NCI-H1092 (cell line): ENCODE results near the gene TRIO.
A peak's percentile ranks its signal among the peaks of the same experiment; 100 is the strongest.

Source experiments
- DNase-seq: peaks from one replicate; lab custom pipeline; 2025; lab: John Stamatoyannopoulos, UW

The TRIO gene

GRCh38 chr5:14123551-14123950, 19.6 kb upstream of the TRIO start:
- DNase-seq = no peak

- DNase-seq = no peak
These were observed 19.1 kb upstream of the TRIO start for GRCh38 chr5:14123974-14124482.

GRCh38 chr5:14125262-14125661, 17.9 kb upstream of the TRIO start:
- DNase-seq = no peak

DNA sequence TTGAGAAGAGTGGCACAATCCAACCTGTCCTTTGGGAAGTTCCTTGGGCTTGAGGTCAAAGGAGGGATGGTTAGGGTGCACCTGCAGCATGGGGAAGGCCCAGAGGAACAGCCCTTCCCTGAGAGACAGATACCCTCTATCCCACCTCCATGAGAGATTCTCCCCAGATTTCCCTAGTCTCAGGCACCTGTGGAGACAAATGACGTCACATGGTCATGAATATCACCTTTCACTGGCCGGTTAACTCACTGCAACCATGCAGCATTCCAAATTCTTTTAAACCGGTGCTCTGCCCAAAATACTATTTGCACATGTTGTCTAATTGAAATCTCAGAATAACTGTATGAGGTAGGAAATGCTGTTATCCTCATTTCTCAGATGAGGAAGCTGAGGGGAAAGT, 15.6 kb upstream of the TRIO start:
- no peak for DNase-seq

DNA sequence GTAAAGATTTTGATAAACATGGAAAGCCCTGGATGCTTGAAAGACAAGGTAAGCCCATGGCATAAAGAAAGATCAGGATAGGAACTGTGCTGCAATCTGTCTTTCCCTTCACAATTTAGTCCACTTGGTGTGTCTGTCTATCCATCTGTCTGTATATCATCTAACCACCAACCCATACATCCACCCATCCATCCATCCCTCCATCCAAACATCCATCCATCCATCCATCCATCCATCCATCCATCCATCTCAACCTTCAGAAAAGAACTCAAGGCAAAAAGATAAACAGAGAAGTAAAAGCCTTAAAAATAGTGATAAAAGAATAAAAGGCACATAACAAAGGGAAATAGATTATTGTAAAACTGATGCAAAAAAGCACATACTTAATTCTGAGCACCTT, 15.1 kb upstream of the TRIO start:
- DNase-seq = no peak

- no peak for DNase-seq
These were observed 14.0 kb upstream of the TRIO start for GRCh38 chr5:14129123-14129522.

DNA sequence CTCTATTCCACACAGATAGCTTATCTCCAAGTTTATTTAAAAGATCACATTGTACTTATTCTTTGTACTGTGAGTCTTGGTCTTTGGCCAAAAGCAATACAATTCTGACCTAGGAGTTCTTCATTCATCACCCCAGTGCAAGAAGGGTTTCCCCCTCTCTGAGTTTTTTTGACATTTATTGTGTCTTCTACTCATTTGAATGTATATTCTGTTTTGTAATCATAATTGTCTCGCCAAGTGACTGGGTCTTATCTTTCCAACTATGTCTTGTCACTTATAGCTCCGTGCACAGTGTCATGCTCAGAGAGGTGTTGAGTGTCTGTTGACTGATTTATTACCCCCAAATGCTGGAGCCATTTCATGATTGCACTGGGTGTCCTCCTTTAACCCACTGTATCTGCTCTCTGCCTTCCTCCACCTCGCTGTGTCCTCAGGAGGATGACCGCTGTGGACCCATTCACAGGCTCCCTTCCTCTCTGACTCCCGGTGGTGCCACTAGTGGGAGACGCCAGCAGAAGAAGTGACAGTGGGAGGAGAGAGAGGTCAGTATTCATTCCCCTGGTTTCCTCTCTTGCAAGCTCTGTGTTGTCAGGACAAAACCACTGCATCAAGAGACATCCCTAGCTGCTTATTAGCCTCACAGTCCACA, 11.2 kb upstream of the TRIO start:
- no peak for DNase-seq

- DNase-seq = no peak
These were observed 9.7 kb upstream of the TRIO start for GRCh38 chr5:14133394-14133793.

DNA sequence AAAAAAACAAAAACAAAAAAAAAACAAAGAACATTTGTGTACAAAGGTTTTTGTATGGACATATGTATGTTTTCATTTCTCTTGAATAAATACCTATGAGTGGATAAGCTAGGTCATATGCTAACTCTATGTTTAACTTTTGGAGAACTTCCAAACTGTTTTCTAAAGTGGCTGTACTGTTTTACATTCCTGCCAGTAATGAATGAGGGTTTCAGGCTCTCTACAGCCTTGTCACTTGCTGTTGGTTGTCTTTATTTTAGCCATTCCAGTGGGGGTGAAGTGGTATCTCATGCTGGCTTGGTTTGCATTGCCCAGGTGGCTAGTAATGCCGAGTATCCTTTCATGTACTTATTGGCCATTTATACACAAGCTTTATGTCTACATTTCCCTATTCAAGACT, 9.1 kb upstream of the TRIO start:
- DNase-seq = no peak

DNA sequence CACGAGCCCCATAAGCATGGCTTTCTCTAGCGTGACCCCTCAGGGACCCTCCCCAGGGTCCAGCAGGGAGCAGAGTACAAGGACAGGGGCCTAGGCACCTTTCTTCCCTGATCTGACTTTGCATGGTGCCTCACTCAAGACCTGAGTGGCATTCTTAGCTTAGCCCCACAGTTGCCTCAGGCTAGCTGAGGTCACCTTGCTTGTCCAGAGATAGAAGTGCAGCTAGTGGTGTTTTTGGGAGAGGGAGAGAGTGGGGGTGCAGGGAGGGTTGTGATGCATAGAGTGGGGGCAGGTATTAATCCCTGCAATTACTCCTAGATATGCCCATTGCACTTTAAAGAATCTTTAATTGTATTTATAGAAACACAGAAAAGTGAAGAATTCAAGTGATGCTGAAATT, 8.4 kb upstream of the TRIO start:
- DNase-seq = no peak

DNA sequence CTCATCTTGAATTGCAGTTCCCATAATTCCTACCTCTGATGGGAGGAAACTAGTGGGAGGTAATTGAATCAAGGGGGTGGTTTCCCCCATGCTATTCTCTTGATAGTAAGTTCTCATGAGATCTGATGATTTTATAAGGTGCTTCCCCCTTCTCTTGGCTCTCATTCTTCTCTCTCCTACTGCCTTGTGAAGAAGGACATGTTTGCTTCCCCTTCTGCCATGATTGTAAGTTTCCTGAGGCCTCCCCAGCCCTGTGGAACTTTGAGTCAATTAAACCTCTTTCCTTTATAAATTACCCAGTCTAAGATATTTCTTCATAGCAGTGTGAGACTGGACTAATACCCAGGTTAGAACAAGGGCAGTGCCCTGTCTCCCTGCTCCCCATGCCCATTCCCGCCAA, 7.5 kb upstream of the TRIO start:
- DNase-seq = no peak

GRCh38 chr5:14136228-14136627, 6.9 kb upstream of the TRIO start:
- no peak for DNase-seq

- DNase-seq = no peak
These were observed 4.3 kb upstream of the TRIO start for GRCh38 chr5:14138608-14139540.

DNA sequence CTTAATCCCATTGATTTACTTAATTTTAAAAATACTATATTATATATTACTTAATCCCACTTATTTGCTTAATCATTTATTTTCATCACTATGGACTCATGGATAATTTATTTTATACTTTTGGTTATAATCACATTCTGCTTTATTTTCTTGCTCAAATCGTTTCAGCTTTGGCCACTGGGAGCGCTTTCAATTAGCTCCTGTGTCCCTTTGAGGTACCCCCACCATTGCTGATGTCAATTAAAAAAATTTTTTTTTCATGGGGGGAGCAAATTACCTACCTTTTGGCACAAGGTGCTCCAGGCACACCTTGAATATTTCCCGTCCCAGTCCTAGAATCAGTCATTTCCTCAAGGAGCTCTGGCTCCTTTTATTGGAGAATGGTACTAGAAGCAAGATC, 1.4 kb upstream of the TRIO start:
- DNase-seq = no peak

DNA sequence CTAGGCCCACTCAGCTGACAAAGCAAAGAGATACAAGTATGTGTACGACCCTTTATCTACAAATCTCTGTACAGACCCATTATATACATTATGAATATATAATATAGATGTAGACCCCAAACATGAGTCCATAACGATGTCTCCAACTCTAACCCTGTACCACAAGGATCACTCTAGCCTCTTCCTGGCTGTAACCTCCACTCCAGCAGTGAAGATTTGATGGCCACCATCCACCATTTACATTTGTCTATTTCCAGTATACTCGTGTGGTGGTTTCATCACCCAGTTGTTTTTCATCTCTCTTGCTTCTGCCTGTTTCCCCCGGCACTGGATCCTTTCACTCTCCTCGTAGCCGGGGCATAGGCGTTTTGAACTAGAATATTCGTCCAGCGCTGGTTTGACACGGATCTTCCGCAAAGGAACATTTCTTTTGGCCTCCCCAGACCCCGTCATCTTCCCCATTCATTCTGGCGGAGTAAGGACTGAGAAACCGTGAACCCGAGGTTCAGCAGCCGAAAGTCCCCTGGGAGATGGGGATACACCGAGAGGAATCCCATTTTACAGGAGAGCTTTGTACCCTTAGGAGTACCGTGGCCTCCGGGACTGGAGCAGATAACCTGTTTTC, 828 bp upstream of the TRIO start:
- DNase-seq = no peak

GRCh38 chr5:14143546-14143840, 351 bp downstream of the TRIO start:
- no peak for DNase-seq

GRCh38 chr5:14143841-14144585, 871 bp downstream of the TRIO start:
- DNase-seq = no peak

GRCh38 chr5:14144586-14145434, 1.7 kb downstream of the TRIO start:
- DNase-seq = peak; percentile 33

- no peak for DNase-seq
These were observed 2.5 kb downstream of the TRIO start for GRCh38 chr5:14145435-14146334.

DNA sequence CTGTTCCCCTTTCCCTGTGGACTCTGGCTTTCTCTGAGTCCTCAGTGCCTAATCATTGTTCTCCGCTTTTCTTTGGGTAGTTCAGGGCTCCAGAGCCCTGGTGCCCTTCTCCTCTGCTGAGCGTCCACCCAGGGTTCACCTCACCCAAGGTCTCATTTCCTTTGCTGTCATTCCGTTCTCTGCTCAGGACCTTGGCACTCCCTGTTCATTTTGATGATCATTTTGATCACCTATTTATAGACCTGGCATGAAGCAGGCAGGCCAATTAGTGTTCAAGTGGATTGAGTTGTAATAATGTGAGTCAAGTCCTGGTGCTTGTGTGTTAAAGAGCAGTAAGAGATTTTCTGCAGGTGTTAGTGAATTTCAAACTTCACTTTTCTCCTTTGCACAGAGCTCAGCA, 3.6 kb downstream of the TRIO start:
- DNase-seq = no peak
